Adrenal gland (tissue), 12 donors: ENCODE measurements around the gene ZNF334. TPM values are rescaled to one million over a fixed set of nuclear protein-coding genes. Genes with fewer than 3 reads are reported as not detected.
A peak's percentile ranks its signal among the peaks of the same experiment; 100 is the strongest.

Experiments
- DNase-seq, 7 donors: peaks; one replicate each; pipeline ENCODE4 v3.0.0-alpha.2; 2019 to 2020
- H3K27ac ChIP-seq, 5 donors: fragments of 200-600 bp; sonication (generic) in 4 of 5; 1 replicate in 3 of 5; 2 replicates in 2 of 5; pipeline versions ENCODE4 v1.5.1 to v1.8.0; 2016 to 2020; ENCODE audit warnings: mild to moderate bottlenecking in 1 of 5
- H3K27me3 ChIP-seq: fragments of 200-600 bp; 2 replicates; pipeline ENCODE4 v1.8.0; 2021
- H3K36me3 ChIP-seq, 2 donors: fragments of 200-600 bp; replicated peaks in 1 of 2; 1 replicate in 1 of 2; 2 replicates in 1 of 2; pipeline versions ENCODE4 v1.5.1 to v1.8.0; 2018 to 2022
- H3K4me1 ChIP-seq, 2 donors: fragments of 200-600 bp; replicated peaks in 1 of 2; 1 replicate in 1 of 2; 2 replicates in 1 of 2; pipeline versions ENCODE4 v1.5.1 to v1.8.0; 2018 to 2021
- H3K4me3 ChIP-seq, 4 donors: fragments of 200-600 bp; sonication (generic) in 3 of 4; one replicate each; pipeline ENCODE4 v1.5.1; 2016 to 2018
- H3K9me3 ChIP-seq, 3 donors: fragments of 200-600 bp; sonication (generic) in 1 of 3; replicated peaks in 1 of 3; 1 replicate in 2 of 3; 2 replicates in 1 of 3; pipeline versions ENCODE4 v1.5.1 to v1.8.0; 2016 to 2021
- POLR2A ChIP-seq, 2 donors: fragments of 450-650 bp; IDR thresholded peaks; one replicate each; pipeline ENCODE4 v1.6.1; 2017; ENCODE audit warnings: antibody characterized with exemption in 2 of 2, mild to moderate bottlenecking in 2 of 2, moderate library complexity in 1 of 2
- WGBS, 4 donors: extraction: QIAGEN DNeasy Blood & Tissue Kit in 2 of 4; methylation state at CpG; one replicate each; pipeline versions ENCODE4 v1.1.5 to v1.1.7; 2013 to 2017; 5-methylcytosine and 5-hydroxymethylcytosine counted together
- intact Hi-C, 2 donors: fragments of 100-400 bp; cut with DNase I; formaldehyde crosslinking; loops; one replicate each; pipeline versions ENCODE4 v1.14.1 to v1.15.0; 2022 to 2023
- polyA plus RNA-seq, 3 donors: library from polyadenylated mRNA; stranded (reverse); fragments of 200-250 nt in 2 of 3; fragments of 350-450 nt in 1 of 3; fragmentation: Illumina TruSeq in 1 of 3; extraction: RNeasy Lipid Tissue Mini Kit (QIAGEN cat#74804) in 1 of 3; gene quantifications; one replicate each; pipeline ENCODE4 v1.2.3, GENCODE V29; 2013 to 2014
- total RNA-seq, 9 donors: library from RNA; depleted of rRNA in 4 of 9; stranded (reverse); fragments of >200 nt in 4 of 9; fragments of 120-200 nt in 1 of 9; fragmentation: NEBNext Ultra II Directional in 1 of 9; extraction: Animal tissue kit (Norgen Biotek cat#: 25700) in 1 of 9; gene quantifications; one replicate each; pipeline versions ENCODE4 v1.1.0 to v1.2.4, GENCODE V29; 2013 to 2023
- TF ChIP-seq, protein P1 (sequence below), 6 experiments: fragments of 450-650 bp in 4 of 6; fragments of 200-600 bp in 2 of 6; sonication (generic) in 1 of 6; IDR thresholded peaks; 1 replicate in 5 of 6; 2 replicates in 1 of 6; pipeline versions ENCODE4 v1.5.1 to v1.8.0; 2016 to 2021; ENCODE audit warnings: antibody characterized with exemption in 6 of 6, mild to moderate bottlenecking in 2 of 6, moderate library complexity in 1 of 6
- donor health status: healthy with polysubstance abuse.
- donor health status: Bipolar disorder and iron deficiency.
- donor health status: DM: yes; HTN: yes; CAD: no.
- donor health status: DM: no; HTN: no; CAD: no.
- donor health status: DM: no; HTN: no; CAD: no.
- donor health status: DM: yes; HTN: yes; CAD: no.

Gene ZNF334
- total and polyA plus RNA-seq, 12 donors: 1.0 to 22.2 (median 7.2) TPM

DNA sequence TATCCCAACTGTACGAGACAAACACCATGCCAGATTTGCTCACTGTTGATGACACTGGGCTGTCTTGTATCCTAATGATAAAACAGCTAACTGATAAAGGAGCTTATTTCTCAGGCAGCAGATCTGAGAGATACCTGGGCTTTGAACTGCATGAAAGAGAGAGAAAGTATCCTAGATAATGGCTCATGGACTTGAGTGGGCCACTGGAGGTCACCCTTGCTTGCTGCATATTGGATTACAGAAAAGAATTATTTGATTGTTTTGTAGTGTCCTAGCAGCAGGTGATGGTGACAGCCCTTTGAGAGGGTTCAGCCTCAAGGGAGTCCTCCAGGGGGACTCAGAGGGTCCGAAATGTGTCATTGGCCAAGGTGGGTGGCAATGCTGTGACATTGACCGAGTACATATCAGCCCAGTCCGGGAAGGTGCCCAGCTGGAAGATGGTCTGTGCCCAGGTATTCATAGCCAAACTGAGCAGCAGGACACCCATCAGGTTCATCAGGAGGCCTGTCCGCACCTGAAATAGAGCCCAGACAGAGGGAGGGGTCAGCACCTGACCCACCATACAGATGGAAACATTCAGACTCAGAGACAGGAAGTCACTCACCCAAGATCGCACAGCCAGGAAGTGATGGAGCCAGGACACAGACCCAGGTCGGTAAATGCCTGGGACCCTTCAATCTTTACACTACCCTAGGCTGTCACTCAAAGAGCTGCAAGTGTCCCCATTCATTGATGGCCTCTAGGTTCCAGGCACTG lies 46.5 kb upstream of the ZNF334 start:
- intact Hi-C loops: no loop called here
- DNase-seq: peak in 1 of 7 donors; percentile 22
- 80 to 86% (median 84%) methylated on average over 5 to 7 of the region's 7 CpGs for WGBS, 4 donors

DNA sequence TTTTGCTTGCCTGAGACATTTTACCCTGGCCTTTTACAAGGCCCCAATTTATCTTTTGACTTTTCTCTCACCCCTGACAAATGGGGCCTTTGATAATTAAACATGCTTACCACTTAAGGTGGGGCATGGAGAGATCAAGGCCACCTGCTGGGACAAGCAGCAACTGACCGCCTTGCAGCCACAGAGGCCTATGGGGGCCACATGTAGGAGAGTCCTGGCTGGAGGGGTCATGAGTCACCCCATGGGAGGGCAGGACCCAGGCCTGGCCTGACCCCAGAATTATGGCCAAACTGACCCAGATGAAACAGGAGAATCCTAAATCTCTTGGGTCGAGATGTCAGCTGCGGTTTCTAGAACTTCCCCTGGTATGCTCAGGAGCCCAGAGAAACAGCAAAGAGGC lies 45.6 kb upstream of the ZNF334 start:
- intact Hi-C loops: no loop called here
- WGBS, 4 donors: 55 to 71% (median 65%) methylated on average over 2 to 3 of the region's 3 CpGs

More for the DNA sequence above, 46.5 kb upstream of the ZNF334 start:
- Histone ChIP-seq H3K27me3 (no peaks in the 10 kb centered on the region), H3K36me3 (no peaks in the 10 kb centered on the region), H3K27ac (no peak overlapping the region), H3K9me3 (no peaks in the 10 kb centered on the region), H3K4me3 (no peak overlapping the region), H3K4me1 (peaks cover 0 to 4% of the 10 kb centered on the region in 2 donors)
- TF ChIP-seq, protein P1, sequence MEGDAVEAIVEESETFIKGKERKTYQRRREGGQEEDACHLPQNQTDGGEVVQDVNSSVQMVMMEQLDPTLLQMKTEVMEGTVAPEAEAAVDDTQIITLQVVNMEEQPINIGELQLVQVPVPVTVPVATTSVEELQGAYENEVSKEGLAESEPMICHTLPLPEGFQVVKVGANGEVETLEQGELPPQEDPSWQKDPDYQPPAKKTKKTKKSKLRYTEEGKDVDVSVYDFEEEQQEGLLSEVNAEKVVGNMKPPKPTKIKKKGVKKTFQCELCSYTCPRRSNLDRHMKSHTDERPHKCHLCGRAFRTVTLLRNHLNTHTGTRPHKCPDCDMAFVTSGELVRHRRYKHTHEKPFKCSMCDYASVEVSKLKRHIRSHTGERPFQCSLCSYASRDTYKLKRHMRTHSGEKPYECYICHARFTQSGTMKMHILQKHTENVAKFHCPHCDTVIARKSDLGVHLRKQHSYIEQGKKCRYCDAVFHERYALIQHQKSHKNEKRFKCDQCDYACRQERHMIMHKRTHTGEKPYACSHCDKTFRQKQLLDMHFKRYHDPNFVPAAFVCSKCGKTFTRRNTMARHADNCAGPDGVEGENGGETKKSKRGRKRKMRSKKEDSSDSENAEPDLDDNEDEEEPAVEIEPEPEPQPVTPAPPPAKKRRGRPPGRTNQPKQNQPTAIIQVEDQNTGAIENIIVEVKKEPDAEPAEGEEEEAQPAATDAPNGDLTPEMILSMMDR (IDR thresholded peaks at IDR 0.05): peak in 2 of 6 experiments; percentile 14 to 21
- TF ChIP-seq POLR2A (IDR thresholded peaks at IDR 0.05): no peak

DNA sequence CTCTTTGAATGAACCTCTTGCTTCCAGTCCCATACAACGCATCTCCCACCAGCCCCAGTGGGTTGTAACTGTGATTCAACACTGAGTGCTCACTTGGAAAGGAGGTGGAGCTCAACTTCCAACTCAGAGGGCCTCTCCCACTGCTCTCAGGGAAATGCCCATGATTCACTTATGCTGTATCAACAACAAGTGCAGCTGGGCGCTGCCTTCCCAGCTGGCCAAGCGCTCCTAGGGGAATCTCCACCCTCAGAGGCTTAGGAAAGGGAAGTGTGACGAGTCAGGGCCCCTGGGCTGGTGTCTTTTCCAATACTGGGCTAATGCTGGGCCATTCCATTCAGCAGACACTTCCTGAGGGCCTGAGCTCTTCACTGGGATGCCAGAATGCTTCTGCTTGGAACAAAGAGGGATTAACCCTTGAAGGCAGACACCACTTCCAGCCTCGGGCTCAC lies 45.2 kb upstream of the ZNF334 start:
- TF ChIP-seq, protein P1 (IDR thresholded peaks at IDR 0.05): no peak
- no peak for TF ChIP-seq POLR2A (IDR thresholded peaks at IDR 0.05)
- Histone ChIP-seq H3K4me3 (no peak overlapping the region), H3K27ac (no peak overlapping the region), H3K36me3 (no peaks in the 10 kb centered on the region), H3K9me3 (no peaks in the 10 kb centered on the region), H3K27me3 (no peaks in the 10 kb centered on the region), H3K4me1 (peaks cover 0 to 4% of the 10 kb centered on the region in 2 donors)
- DNase-seq: peak in 5 of 7 donors; percentile 38 to 70 (median 60)
- WGBS, 4 donors: 61 to 85% (median 75%) methylated on average over 1 to 5 of the region's 5 CpGs
- intact Hi-C loops: no loop called here

More for the DNA sequence above, 45.6 kb upstream of the ZNF334 start:
- Histone ChIP-seq H3K27ac (no peak overlapping the region), H3K9me3 (no peaks in the 10 kb centered on the region), H3K36me3 (no peaks in the 10 kb centered on the region), H3K4me1 (peaks cover 0 to 4% of the 10 kb centered on the region in 2 donors), H3K4me3 (no peak overlapping the region), H3K27me3 (no peaks in the 10 kb centered on the region)
- TF ChIP-seq, protein P1 (IDR thresholded peaks at IDR 0.05): no peak
- TF ChIP-seq POLR2A (IDR thresholded peaks at IDR 0.05): no peak
- peak in 2 of 7 donors; percentile 38 to 46 for DNase-seq

DNA sequence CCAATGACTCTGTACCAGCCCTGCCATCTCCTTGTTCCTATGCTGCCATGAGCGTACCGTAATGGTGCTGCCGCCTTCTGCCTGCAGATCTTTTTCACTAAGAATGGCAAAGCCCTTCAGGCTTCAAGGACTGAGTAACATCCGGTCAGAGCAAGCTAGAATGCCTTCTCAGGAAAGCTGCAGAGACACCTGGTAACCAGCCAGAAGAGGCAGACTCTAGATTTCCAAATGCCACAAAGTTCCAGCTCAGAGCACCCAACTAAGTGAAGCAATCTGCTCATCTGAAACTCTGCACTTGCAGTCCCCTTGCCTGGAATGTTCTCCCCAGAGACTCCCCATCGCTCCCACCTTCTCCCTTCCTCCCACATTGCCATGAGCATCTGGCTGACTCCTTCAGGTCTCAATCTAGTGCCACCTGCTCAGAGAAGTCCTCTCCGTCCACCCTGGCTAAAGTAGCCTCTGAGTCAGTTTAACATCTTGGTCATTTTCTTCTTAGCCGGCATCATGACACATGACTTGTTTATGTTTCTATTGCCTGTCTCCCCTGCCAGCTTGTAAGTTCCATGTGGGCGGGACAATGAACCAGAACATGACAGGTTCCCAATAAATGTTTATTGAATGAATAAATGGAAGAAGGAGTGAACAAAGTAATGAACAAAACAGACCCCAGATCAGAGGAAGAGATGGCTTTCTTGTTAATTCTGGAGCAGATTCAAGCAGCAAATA lies 44.0 kb upstream of the ZNF334 start:
- Histone ChIP-seq H3K4me3 (no peak overlapping the region), H3K4me1 (peaks cover 0 to 4% of the 10 kb centered on the region in 2 donors), H3K27ac (no peak overlapping the region), H3K36me3 (no peaks in the 10 kb centered on the region), H3K27me3 (no peaks in the 10 kb centered on the region), H3K9me3 (no peaks in the 10 kb centered on the region)
- peak in 3 of 7 donors; percentile 24 to 41 (median 34) for DNase-seq
- TF ChIP-seq, protein P1 (IDR thresholded peaks at IDR 0.05): no peak
- TF ChIP-seq POLR2A (IDR thresholded peaks at IDR 0.05): no peak
- intact Hi-C loops: no loop called here
- 67 to 75% (median 70%) methylated on average over 7 to 8 of the region's 8 CpGs for WGBS, 4 donors
